Esophagus muscularis mucosa (tissue), 4 donors: ENCODE results near the gene MAGIX. TPM values are rescaled to one million over a fixed set of nuclear protein-coding genes. Genes with fewer than 3 reads are reported as not detected.
A peak's percentile ranks its signal among the peaks of the same experiment; 100 is the strongest.

Experiments
- DNase-seq: peaks from one replicate; pipeline ENCODE4 v3.0.0-alpha.2; 2017; ENCODE audit errors: extremely low spot score
- H3K27ac ChIP-seq, 4 donors: fragments of 200-600 bp; sonication (generic); replicated peaks in 1 of 4; 1 replicate in 3 of 4; 2 replicates in 1 of 4; pipeline ENCODE4 v1.5.1; 2016 to 2019; ENCODE audit warnings: mild to moderate bottlenecking in 1 of 4
- H3K27me3 ChIP-seq, 4 donors: fragments of 200-600 bp; sonication (generic); one replicate each; pipeline versions ENCODE4 v1.5.1 to v1.6.0; 2016 to 2019
- H3K36me3 ChIP-seq, 4 donors: fragments of 200-600 bp; sonication (generic); one replicate each; pipeline ENCODE4 v1.5.1; 2016 to 2019
- H3K4me1 ChIP-seq, 4 donors: fragments of 200-600 bp; sonication (generic); one replicate each; pipeline ENCODE4 v1.5.1; 2016 to 2019
- H3K4me3 ChIP-seq, 4 donors: fragments of 200-600 bp; sonication (generic); 1 replicate in 2 of 4; 2 replicates in 2 of 4; pipeline ENCODE4 v1.5.1; 2016 to 2019; ENCODE audit warnings: mild to moderate bottlenecking in 4 of 4, moderate library complexity in 1 of 4
- H3K9me3 ChIP-seq, 4 donors: fragments of 200-600 bp; sonication (generic); 1 replicate in 3 of 4; 2 replicates in 1 of 4; pipeline ENCODE4 v1.5.1; 2016 to 2019
- CTCF ChIP-seq, 3 experiments: fragments of 200-600 bp in 2 of 3; fragments of 450-650 bp in 1 of 3; sonication (generic) in 2 of 3; IDR thresholded peaks; one replicate each; pipeline ENCODE4 v1.5.1; 2017 to 2019; ENCODE audit warnings: antibody characterized with exemption in 3 of 3, mild to moderate bottlenecking in 2 of 3, moderate library complexity in 1 of 3
- EP300 ChIP-seq: sonication (generic); formaldehyde crosslinking; IDR thresholded peaks from one replicate; pipeline ENCODE4 v1.6.1; 2017; ENCODE audit warnings: antibody characterized with exemption
- POLR2A ChIP-seq: fragments of 450-650 bp; IDR thresholded peaks from one replicate; pipeline ENCODE4 v1.6.1; 2017; ENCODE audit warnings: antibody characterized with exemption, moderate library complexity, mild to moderate bottlenecking, low read depth
- POLR2AphosphoS5 ChIP-seq, 2 donors: sonication (generic); formaldehyde crosslinking; IDR thresholded peaks; one replicate each; pipeline ENCODE4 v1.6.1; 2017; ENCODE audit warnings: antibody characterized with exemption in 2 of 2
- WGBS: methylation state at CpG from one replicate; pipeline ENCODE4 v1.1.5; 2018; 5-methylcytosine and 5-hydroxymethylcytosine counted together
- intact Hi-C: fragments of 100-400 bp; cut with DNase I; formaldehyde crosslinking; loops from one replicate; pipeline ENCODE4 v1.15.1; 2023
- total RNA-seq, 4 donors: library from RNA; depleted of rRNA; stranded (reverse); fragments of >200 nt; gene quantifications; one replicate each; pipeline versions ENCODE4 v1.1.0 to v1.2.1, GENCODE V29; 2016

MAGIX gene
- total RNA-seq, 4 donors from 2014 or later = 1.5 to 4.2 (median 3.6) TPM

DNA sequence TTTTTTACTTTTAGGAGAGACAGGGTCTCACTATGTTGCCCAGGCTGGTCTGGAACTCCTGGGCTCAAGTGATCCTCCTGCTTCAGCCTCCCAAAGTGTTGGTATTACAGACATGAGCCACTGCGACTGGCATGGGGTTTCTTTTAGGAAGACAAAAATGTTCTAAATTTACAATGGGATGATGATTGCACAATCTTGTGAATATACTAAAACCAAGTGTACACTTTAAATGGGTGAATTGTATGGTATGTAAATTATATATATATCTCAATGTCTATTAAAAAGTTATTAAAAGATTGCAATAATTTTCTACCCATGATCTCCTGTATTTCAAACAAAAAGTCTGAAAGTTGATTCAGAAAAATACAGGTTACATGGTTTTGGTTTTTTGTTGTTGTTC, 9.1 kb upstream of the MAGIX start:
- Histone ChIP-seq H3K36me3 (no peaks in the 10 kb centered on the region), H3K4me1 (peaks cover 0 to 9% (median 7%) of the 10 kb centered on the region in 4 donors), H3K27me3 (no peaks in the 10 kb centered on the region), H3K9me3 (no peaks in the 10 kb centered on the region), H3K4me3 (no peak overlapping the region), H3K27ac (no peak overlapping the region)
- WGBS = 85% methylated on average over 1 of the region's 1 CpG
- no peak for TF ChIP-seq CTCF (IDR thresholded peaks at IDR 0.05)
- no peak for TF ChIP-seq EP300
- TF ChIP-seq POLR2AphosphoS5 (IDR thresholded peaks at IDR 0.05) = no peak
- TF ChIP-seq POLR2A = no peak
- intact Hi-C loops = no loop called here
- no peak for DNase-seq

- Histone ChIP-seq H3K4me3 (peak overlapping the region; percentile 53 to 67 (median 57)), H3K27me3 (no peaks in the 10 kb centered on the region), H3K27ac (peak overlapping the region; percentile 90 to 94 (median 92)), H3K36me3 (no peaks in the 10 kb centered on the region), H3K4me1 (peaks cover 0 to 9% (median 7%) of the 10 kb centered on the region in 4 donors), H3K9me3 (no peaks in the 10 kb centered on the region)
- WGBS = 47% methylated on average over 18 of the region's 18 CpGs
- intact Hi-C loops = no loop called here
- no peak for DNase-seq
- TF ChIP-seq CTCF (IDR thresholded peaks at IDR 0.05) (no peak), POLR2AphosphoS5 (IDR thresholded peaks at IDR 0.05) (peak in 1 of 2 donors; percentile 38)
Observed at GRCh38 chrX:49155243-49155899, 7.2 kb upstream of the MAGIX start.

GRCh38 chrX:49155900-49156837, 6.4 kb upstream of the MAGIX start:
- H3K4me3 ChIP-seq = peak overlapping the region; percentile 53 to 67 (median 57)
- WGBS = 51% methylated on average over 24 of the region's 65 CpGs

DNA sequence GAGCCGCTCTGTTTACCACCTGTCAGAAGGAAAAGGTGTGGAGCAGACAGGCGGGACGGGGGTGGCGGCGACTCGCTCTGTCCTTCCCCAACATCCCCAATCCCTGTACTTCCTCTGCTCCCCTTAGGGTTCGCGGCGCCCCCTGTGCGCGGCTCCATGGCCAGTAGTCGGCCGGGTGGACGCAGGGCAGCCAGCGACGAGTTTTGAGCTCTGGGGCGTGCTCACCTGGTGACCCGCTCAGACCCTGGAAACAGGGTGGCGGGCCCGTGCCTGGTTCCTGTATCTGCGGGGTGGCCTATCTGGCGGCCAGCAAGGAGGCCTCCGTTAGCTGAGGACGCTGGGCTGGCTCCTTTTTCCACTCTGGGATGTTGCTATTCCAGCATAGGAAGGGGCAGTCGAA, 5.4 kb upstream of the MAGIX start:
- 87% methylated on average over 3 of the region's 25 CpGs for WGBS
- intact Hi-C loops = no loop called here

More at GRCh38 chrX:49155900-49156837, 6.4 kb upstream of the MAGIX start:
- H3K27ac ChIP-seq = peak overlapping the region; percentile 90 to 94 (median 92)
- peaks cover 0 to 9% (median 7%) of the 10 kb centered on the region in 4 donors for H3K4me1 ChIP-seq
- no peaks in the 10 kb centered on the region for H3K27me3 ChIP-seq
- intact Hi-C loops = no loop called here
- no peaks in the 10 kb centered on the region for H3K9me3 ChIP-seq
- TF ChIP-seq EP300 (no peak), POLR2AphosphoS5 (IDR thresholded peaks at IDR 0.05) (peak; percentile 78 to 85), CTCF (IDR thresholded peaks at IDR 0.05) (peak; percentile 67 to 82 (median 80))
- DNase-seq = peak; percentile 94
- H3K36me3 ChIP-seq = no peaks in the 10 kb centered on the region

More for the DNA sequence above, 5.4 kb upstream of the MAGIX start:
- H3K4me3 ChIP-seq = no peak overlapping the region
- no peaks in the 10 kb centered on the region for H3K9me3 ChIP-seq
- H3K27me3 ChIP-seq = no peaks in the 10 kb centered on the region
- TF ChIP-seq POLR2AphosphoS5 (IDR thresholded peaks at IDR 0.05) (no peak), POLR2A (no peak), CTCF (IDR thresholded peaks at IDR 0.05) (no peak), EP300 (no peak)
- no peak for DNase-seq
- peaks cover 0 to 9% (median 7%) of the 10 kb centered on the region in 4 donors for H3K4me1 ChIP-seq
- H3K27ac ChIP-seq = no peak overlapping the region
- H3K36me3 ChIP-seq = no peaks in the 10 kb centered on the region
